BLaER1 treated with 17β-estradiol and CSF1 and Interleukin-3, amounts not matched to agents 10 nM and 100 nM (cell line): ENCODE measurements around the gene LCLAT1.
A peak's percentile ranks its signal among the peaks of the same experiment; 100 is the strongest.

Source experiments
- H3K27ac ChIP-seq, 11 experiments: shearing (Covaris generic); formaldehyde crosslinking; 2 replicates each; pipeline ENCODE4 v1.8.1; 2022
- H3K27me3 ChIP-seq, 11 experiments: shearing (Covaris generic); formaldehyde crosslinking; 2 replicates each; pipeline ENCODE4 v1.8.1; 2022
- H3K36me3 ChIP-seq, 11 experiments: shearing (Covaris generic); formaldehyde crosslinking; 2 replicates each; pipeline ENCODE4 v1.8.1; 2022
- H3K4me1 ChIP-seq, 10 experiments: shearing (Covaris generic); formaldehyde crosslinking; 2 replicates each; pipeline ENCODE4 v1.8.1; 2022
- H3K4me2 ChIP-seq, 11 experiments: shearing (Covaris generic); formaldehyde crosslinking; 2 replicates each; pipeline ENCODE4 v1.8.1; 2022
- H3K4me3 ChIP-seq, 10 experiments: shearing (Covaris generic); formaldehyde crosslinking; 2 replicates each; pipeline ENCODE4 v1.8.1; 2022
- H3K9ac ChIP-seq, 11 experiments: shearing (Covaris generic); formaldehyde crosslinking; 2 replicates each; pipeline ENCODE4 v1.8.1; 2022
- H3K9me3 ChIP-seq, 11 experiments: shearing (Covaris generic); formaldehyde crosslinking; replicated peaks in 1 of 11; 2 replicates each; pipeline ENCODE4 v1.8.1; 2022
- H4K20me1 ChIP-seq, 11 experiments: shearing (Covaris generic); formaldehyde crosslinking; 2 replicates each; pipeline ENCODE4 v1.8.1; 2022
- Cebpa-rat ChIP-seq, 11 experiments: shearing (Covaris generic); IDR thresholded peaks; 2 replicates each; pipeline ENCODE4 v1.8.1; 2022

The LCLAT1 gene

GRCh38 chr2:30470426-30470825 is 23.4 kb downstream of the LCLAT1 start:
- Histone ChIP-seq H3K27ac (no peak overlapping the region), H3K27me3 (no peaks in the 10 kb centered on the region), H3K9me3 (peaks cover 25 to 34% (median 28%) of the 10 kb centered on the region in 11 experiments), H3K36me3 (peaks cover 0 to 18% (median 9%) of the 10 kb centered on the region in 11 experiments; a peak in 5 of 22 replicates), H3K4me1 (peaks cover 0 to 22% (median 0%) of the 10 kb centered on the region in 10 experiments; a peak in 4 of 20 replicates), H3K4me3 (no peak overlapping the region), H3K4me2 (no peak overlapping the region), H3K9ac (no peak overlapping the region), H4K20me1 (peaks cover 0 to 12% (median 0%) of the 10 kb centered on the region in 11 experiments; a peak in 5 of 22 replicates)
- TF ChIP-seq Cebpa-rat (IDR thresholded peaks at IDR 0.05): no peak

GRCh38 chr2:30472326-30472725 is 25.3 kb downstream of the LCLAT1 start:
- H3K4me2 ChIP-seq: peak overlapping the region in 3 of 11 experiments; percentile 5 to 78 (median 64); a peak in 5 of 22 replicates
- no peaks in the 10 kb centered on the region for H3K27me3 ChIP-seq
- H3K4me1 ChIP-seq: peaks cover 0 to 22% (median 0%) of the 10 kb centered on the region in 10 experiments; a peak in 4 of 20 replicates
- H3K36me3 ChIP-seq: peaks cover 0 to 18% (median 9%) of the 10 kb centered on the region in 11 experiments; a peak in 5 of 22 replicates
- H3K27ac ChIP-seq: peak overlapping the region in 2 of 11 experiments; percentile 66 to 69; a peak in 5 of 22 replicates
- peaks cover 0 to 19% (median 0%) of the 10 kb centered on the region in 11 experiments; a peak in 5 of 22 replicates for H4K20me1 ChIP-seq
- no peak for TF ChIP-seq Cebpa-rat (IDR thresholded peaks at IDR 0.05)
- no peak overlapping the region for H3K9ac ChIP-seq
- no peak overlapping the region for H3K4me3 ChIP-seq
- peaks cover 25 to 34% (median 28%) of the 10 kb centered on the region in 11 experiments for H3K9me3 ChIP-seq

GRCh38 chr2:30475542-30475941 is 28.5 kb downstream of the LCLAT1 start:
- Histone ChIP-seq H3K27ac (no peak overlapping the region), H3K9me3 (peaks cover 0 to 6% (median 2%) of the 10 kb centered on the region in 11 experiments; a peak in 12 of 22 replicates)

GRCh38 chr2:30476636-30477035 is 29.6 kb downstream of the LCLAT1 start:
- no peak overlapping the region for H3K27ac ChIP-seq
- no peak overlapping the region for H3K4me3 ChIP-seq
- no peaks in the 10 kb centered on the region for H3K9me3 ChIP-seq
- no peak overlapping the region for H3K9ac ChIP-seq
- H4K20me1 ChIP-seq: peaks cover 0 to 29% (median 3%) of the 10 kb centered on the region in 11 experiments; a peak in 8 of 22 replicates
- no peaks in the 10 kb centered on the region for H3K27me3 ChIP-seq
- H3K4me2 ChIP-seq: no peak overlapping the region
- H3K36me3 ChIP-seq: peaks cover 0 to 12% (median 5%) of the 10 kb centered on the region in 11 experiments; a peak in 7 of 22 replicates
- H3K4me1 ChIP-seq: peaks cover 6 to 29% (median 9%) of the 10 kb centered on the region in 10 experiments
- TF ChIP-seq Cebpa-rat (IDR thresholded peaks at IDR 0.05): no peak

More at GRCh38 chr2:30475542-30475941, 28.5 kb downstream of the LCLAT1 start:
- Histone ChIP-seq H3K36me3 (peaks cover 0 to 12% (median 5%) of the 10 kb centered on the region in 11 experiments; a peak in 7 of 22 replicates), H3K9ac (no peak overlapping the region), H3K27me3 (no peaks in the 10 kb centered on the region), H4K20me1 (peaks cover 0 to 24% (median 2%) of the 10 kb centered on the region in 11 experiments; a peak in 6 of 22 replicates), H3K4me1 (peaks cover 0 to 19% (median 0%) of the 10 kb centered on the region in 10 experiments; a peak in 6 of 20 replicates), H3K4me2 (no peak overlapping the region), H3K4me3 (no peak overlapping the region)
- no peak for TF ChIP-seq Cebpa-rat (IDR thresholded peaks at IDR 0.05)

- Histone ChIP-seq H3K27me3 (no peaks in the 10 kb centered on the region), H3K4me3 (no peak overlapping the region), H3K4me2 (peak overlapping the region in 10 of 11 experiments; percentile 30 to 84 (median 48); a peak in 17 of 22 replicates), H3K4me1 (peaks cover 17 to 46% (median 24%) of the 10 kb centered on the region in 10 experiments), H3K27ac (peak overlapping the region in 2 of 11 experiments; percentile 22 to 27; a peak in 3 of 22 replicates), H3K9ac (no peak overlapping the region), H4K20me1 (peaks cover 0 to 17% (median 0%) of the 10 kb centered on the region in 11 experiments; a peak in 5 of 22 replicates), H3K9me3 (no peaks in the 10 kb centered on the region), H3K36me3 (peaks cover 0 to 9% (median 5%) of the 10 kb centered on the region in 11 experiments; a peak in 7 of 22 replicates)
- TF ChIP-seq Cebpa-rat (IDR thresholded peaks at IDR 0.05): no peak
These were observed 33.8 kb downstream of the LCLAT1 start for GRCh38 chr2:30480703-30481322.

GRCh38 chr2:30481323-30481800 is 34.3 kb downstream of the LCLAT1 start:
- H3K9me3 ChIP-seq: no peaks in the 10 kb centered on the region
- H3K9ac ChIP-seq: no peak overlapping the region
- H3K27me3 ChIP-seq: no peaks in the 10 kb centered on the region
- H3K36me3 ChIP-seq: peaks cover 0 to 10% (median 5%) of the 10 kb centered on the region in 11 experiments; a peak in 7 of 22 replicates
- no peak for TF ChIP-seq Cebpa-rat (IDR thresholded peaks at IDR 0.05)
- H3K27ac ChIP-seq: peak overlapping the region in 2 of 11 experiments; percentile 22 to 27; a peak in 3 of 22 replicates
- H3K4me1 ChIP-seq: peaks cover 17 to 46% (median 24%) of the 10 kb centered on the region in 10 experiments
- peak overlapping the region; percentile 30 to 84 (median 48) for H3K4me2 ChIP-seq
- H4K20me1 ChIP-seq: peaks cover 0 to 13% (median 0%) of the 10 kb centered on the region in 11 experiments; a peak in 5 of 22 replicates
- no peak overlapping the region for H3K4me3 ChIP-seq

GRCh38 chr2:30482011-30482410 is 35.0 kb downstream of the LCLAT1 start:
- Histone ChIP-seq H3K4me2 (peak overlapping the region; percentile 30 to 84 (median 48); a peak in 17 of 22 replicates), H3K27ac (peak overlapping the region in 1 of 11 experiments; percentile 27; a peak in 2 of 22 replicates), H3K36me3 (peaks cover 0 to 13% (median 5%) of the 10 kb centered on the region in 11 experiments; a peak in 7 of 22 replicates), H4K20me1 (peaks cover 0 to 11% (median 0%) of the 10 kb centered on the region in 11 experiments; a peak in 4 of 22 replicates), H3K4me1 (peaks cover 17 to 46% (median 24%) of the 10 kb centered on the region in 10 experiments), H3K9me3 (0 out of 22 replicates have a peak, but pooled peaks cover 0 to 3% (median 0%) of the 10 kb centered on the region in 11 experiments), H3K4me3 (no peak overlapping the region), H3K27me3 (no peaks in the 10 kb centered on the region), H3K9ac (no peak overlapping the region)
- TF ChIP-seq Cebpa-rat (IDR thresholded peaks at IDR 0.05): no peak

GRCh38 chr2:30484145-30484544 is 37.1 kb downstream of the LCLAT1 start:
- H3K27ac ChIP-seq: no peak overlapping the region
- H3K4me3 ChIP-seq: no peak overlapping the region
- no peaks in the 10 kb centered on the region for H3K27me3 ChIP-seq
- TF ChIP-seq Cebpa-rat (IDR thresholded peaks at IDR 0.05): no peak
- H3K36me3 ChIP-seq: peaks cover 0 to 16% (median 4%) of the 10 kb centered on the region in 11 experiments; a peak in 7 of 22 replicates
- H3K4me1 ChIP-seq: peaks cover 17 to 46% (median 24%) of the 10 kb centered on the region in 10 experiments
- H3K9ac ChIP-seq: no peak overlapping the region
- 0 out of 22 replicates have a peak overlapping the region, but pooled peaks of 1 of the 11 experiments have one; percentile 1 for H3K4me2 ChIP-seq
- peaks cover 0 to 3% (median 0%) of the 10 kb centered on the region in 11 experiments; a peak in 1 of 22 replicates for H3K9me3 ChIP-seq
- peaks cover 0 to 11% (median 0%) of the 10 kb centered on the region in 11 experiments; a peak in 4 of 22 replicates for H4K20me1 ChIP-seq
